KBM-7 (cell line): ENCODE measurements around the gene KRTAP10-10.
"Not testable (repeated sequence)": the region's sequence is repeated elsewhere in the genome, so short reads cannot be mapped to it uniquely, and the experiment has no call there.

ENCODE experiments used
- DNase-seq: peaks from one replicate; pipeline ENCODE4 v3.0.0-alpha.2; 2015
- in situ Hi-C: fragments of 300-500 bp; cut with MboI; formaldehyde crosslinking; loops from 2 replicates; pipeline ENCODE4 v1.14.3; 2020; ENCODE audit warnings: low sequenced_read_pairs, low pct_unique_long_range_greater_than_20kb, mixed read lengths

Gene KRTAP10-10

DNA sequence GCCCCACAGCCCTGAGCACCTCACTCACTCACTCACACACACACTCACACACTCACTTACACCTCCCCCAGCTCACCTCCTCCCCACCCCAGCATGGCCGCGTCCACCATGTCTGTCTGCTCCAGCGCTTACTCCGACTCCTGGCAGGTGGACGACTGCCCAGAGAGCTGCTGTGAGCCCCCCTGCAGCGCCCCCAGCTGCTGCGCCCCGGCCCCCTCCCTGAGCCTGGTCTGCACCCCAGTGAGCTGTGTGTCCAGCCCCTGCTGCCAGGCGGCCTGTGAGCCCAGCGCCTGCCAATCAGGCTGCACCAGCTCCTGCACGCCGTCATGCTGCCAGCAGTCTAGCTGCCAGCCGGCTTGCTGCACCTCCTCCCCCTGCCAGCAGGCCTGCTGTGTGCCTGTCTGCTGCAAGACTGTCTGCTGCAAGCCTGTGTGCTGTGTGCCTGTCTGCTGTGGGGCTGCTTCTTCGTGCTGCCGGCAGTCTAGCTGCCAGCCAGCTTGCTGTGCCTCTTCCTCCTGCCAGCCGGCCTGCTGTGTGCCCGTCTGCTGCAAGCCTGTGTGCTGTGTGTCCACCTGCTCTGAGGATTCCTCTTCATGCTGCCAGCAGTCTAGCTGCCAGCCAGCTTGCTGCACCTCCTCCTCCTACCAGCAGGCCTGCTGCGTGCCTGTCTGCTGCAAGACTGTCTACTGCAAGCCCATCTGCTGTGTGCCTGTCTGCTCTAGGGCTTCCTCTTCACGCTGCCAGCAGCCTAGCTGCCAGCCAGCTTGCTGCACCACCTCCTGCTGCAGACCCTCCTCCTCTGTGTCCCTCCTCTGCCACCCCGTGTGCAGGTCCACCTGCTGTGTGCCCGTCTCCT is 9.4 kb downstream of the KRTAP10-10 start, which contains the start of gene KRTAP10-11:
Gene KRTAP10-11, plus strand, starts transcription at position 49 of the 856 bp plus-strand sequence. Its CDS starts 45 bp downstream, at position 94.
- DNase-seq, in situ Hi-C loops: not testable (repeated sequence)

DNA sequence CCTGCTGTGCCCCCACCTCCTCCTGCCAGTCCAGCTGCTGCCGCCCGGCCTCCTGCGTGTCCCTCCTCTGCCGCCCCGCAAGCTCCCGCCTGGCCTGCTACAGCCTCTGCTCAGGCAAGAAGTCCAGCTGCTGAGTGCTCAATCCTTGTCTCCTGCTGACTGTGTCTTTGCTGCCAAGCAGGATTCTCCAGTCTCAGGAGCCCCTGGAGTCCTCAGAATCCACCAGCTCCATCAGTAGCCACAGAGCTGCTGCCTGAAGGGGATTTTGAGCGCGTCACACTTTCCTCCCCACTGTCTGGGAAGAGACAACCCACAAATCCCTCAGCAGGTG is 10.0 kb downstream of the KRTAP10-10 start:
- in situ Hi-C loops = no loop called here
- no peak for DNase-seq

DNA sequence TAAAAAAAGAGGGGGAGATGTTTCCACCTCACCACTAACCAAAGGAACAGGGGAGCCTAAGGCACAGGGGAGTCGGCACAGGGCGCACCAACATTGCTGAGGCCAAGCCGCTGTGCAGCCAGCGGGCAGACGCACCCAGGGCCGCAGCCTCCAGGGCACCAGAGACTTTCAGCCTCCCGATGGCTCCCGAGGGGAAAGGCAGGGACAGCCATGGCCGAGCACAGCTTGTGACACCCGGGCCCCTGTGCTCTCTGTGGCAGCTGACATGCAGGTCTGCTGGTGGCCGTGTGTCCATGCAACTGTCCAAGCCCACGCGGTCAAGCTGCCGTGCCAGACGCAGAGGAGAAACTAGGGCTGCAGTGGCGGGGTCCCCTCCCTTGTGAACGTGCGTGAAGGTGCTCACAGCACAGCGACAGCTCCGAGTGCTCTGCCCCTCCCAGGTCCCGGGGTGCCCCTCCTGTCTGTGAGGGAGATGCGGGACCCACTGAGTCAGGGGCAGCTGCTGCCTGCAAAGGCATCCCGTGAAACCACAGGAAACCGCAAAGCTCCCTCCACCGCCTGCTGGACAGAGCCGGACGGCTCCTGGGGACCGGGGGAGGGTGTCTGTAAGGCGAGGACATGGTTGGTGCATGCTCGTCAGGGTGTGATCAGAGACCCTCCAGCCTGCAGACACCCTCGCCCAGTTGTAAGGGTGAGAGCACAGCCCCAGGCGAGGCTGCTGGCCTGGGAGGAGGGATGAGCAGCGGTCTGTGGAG is 11.6 kb downstream of the KRTAP10-10 start:
- in situ Hi-C loops = no loop called here
- DNase-seq = no peak

DNA sequence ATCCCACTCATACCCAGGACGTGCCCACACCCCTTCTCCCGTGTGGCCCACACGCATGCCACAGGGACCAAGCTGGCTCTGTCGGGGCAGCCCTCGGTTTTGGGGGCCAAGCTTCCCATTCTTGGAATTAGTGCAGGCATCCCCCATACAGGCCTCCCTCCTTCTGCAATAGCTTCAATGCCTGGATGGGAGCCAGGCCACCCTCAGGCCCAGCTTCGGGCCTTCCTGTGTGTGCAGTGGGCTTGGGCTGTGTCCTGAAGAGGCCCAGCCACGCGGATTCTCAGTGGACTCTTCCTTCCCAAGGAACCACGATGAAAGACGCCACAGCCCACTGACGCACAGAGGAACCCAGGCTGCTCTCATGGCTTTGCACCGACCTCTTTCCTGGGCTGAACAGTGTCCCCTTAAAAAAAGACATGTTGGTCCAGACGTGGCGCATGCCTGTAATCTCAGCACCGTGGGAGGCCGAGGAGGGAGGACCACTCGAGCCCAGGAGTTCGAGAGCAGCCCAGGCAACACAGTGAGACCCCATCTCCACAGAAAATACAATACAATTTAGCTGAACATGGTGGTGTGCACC is 12.5 kb downstream of the KRTAP10-10 start:
- no peak for DNase-seq
- in situ Hi-C loops = no loop called here

DNA sequence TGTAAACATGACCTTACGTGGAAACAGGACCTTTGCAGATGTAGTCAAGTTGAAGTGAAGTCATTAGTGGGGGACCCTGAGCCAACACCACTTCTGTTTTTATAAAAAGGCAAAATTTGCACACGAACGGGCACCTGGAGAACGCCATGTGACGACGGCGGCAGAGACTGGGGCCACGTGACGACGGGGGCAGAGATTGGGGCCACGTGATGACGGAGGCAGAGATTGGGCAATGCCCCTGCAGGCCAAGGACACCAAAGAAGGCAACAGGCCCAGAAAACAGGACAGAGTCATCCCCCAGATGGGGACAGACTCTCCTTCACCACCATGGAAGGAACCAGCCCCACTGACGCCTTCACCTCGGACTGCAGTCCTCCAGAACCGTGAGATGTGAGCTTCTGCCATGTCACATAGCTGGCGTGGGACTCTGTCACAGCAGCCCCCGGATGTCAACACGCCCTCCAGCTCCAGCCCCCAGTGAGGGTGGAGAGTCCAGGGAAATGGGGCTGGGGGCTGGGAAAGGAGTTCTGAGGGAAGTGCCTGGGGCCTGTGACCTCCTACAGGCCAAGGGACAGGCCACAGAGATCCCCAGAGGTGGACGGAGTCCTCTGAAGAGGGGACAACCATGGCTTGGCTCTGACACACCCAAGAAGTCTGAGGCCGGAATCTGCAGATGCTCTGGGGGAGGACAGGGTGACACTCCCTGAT is 13.3 kb downstream of the KRTAP10-10 start:
- in situ Hi-C loops = no loop called here
- no peak for DNase-seq

DNA sequence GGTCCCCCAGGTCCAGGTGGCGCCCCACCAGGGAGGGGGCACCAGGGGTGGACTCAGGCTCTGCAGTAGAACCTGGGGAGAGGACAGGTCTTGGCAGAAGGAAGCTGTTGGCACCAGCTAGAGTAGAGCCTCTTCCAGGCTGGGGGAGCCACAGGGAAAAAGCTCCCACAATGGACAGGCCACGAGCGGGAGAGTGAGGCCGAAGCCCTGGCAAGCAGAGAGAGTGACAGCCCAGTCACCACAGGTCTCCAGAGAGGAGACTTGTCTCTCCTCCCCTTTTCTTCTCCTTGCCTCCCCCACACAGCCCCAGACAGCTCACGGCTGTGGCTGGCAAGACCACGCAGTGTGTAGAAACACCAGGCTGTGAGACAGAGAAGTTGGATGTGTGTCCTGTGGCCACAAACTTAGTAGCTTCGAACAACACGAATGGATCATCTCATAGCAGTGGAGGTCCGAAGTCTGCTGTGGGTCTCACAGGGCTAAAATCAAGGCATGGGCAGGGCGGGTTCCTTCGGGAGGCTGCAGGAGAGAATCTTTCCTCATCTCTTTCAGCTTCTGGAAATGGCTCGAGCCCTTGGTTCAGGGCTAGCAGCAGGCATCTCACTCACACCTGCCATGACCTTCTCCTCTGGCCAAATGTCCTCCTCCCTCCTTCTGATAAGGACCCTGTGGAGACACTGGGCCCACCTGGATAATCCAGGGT is 14.0 kb downstream of the KRTAP10-10 start:
- in situ Hi-C loops = no loop called here
- no peak for DNase-seq

DNA sequence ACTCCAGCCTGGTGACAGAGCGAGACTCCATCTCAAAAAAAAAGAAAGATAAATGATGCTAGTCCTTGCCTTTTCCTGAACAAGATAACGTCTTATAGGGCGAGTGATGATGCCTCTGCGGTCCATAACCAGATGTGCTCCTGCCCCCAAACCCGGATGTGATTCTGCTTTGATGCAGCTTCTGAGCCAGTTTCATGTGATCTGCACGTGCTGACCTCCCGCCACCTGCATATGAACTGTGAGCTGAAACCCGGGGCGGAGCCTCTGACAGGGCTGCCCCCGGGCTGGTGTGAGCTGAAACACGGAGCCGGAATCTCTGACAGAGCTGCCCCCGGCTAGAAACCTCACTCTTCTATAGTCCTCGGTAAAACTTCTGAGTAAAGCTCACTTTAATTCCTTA is 16.0 kb downstream of the KRTAP10-10 start:
- DNase-seq = no peak
- in situ Hi-C loops = no loop called here

DNA sequence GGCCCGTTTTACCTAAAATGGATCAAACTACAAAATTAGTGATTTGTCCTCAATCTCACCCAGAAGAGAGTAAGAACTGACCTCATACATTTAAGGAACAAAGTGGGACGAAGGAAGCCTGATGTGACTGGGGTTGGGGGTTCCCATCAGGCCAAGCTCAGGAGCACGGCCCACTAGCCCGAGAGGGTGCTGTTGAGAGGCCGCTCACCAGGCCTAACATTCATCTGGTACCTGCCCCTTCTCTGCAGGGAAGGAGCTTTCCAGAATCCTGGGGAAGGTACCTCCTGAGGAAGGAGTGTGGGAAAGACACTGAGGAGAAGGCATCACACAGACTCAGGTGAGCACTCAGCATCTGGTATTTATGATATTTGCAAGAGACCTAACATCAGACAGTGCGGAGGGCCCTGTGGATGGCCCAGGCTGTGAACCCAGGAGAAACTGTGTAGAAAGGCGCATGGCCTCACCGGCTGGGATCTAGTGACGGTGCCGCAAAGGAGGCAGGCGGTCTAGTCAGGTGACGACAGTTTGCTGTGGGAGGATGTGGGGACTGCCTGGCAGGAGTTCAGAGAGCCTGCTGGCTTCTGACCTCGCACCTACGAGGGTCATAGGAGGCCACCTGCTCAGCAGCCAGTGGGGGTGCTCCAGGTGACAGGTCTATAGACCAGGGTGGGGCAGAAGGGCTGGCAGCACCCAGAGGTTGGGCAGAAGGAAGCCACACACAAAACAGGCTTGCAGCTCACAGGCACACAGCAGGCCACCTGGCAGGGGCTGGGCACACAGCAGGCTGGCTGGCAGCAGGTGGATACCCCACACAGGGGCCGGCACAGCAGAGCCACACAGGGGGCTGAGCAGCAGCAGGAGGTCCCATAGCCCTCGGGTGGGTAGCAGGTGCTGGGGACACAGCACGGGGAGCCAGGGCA is 16.8 kb downstream of the KRTAP10-10 start:
- in situ Hi-C loops = no loop called here
- no peak for DNase-seq

DNA sequence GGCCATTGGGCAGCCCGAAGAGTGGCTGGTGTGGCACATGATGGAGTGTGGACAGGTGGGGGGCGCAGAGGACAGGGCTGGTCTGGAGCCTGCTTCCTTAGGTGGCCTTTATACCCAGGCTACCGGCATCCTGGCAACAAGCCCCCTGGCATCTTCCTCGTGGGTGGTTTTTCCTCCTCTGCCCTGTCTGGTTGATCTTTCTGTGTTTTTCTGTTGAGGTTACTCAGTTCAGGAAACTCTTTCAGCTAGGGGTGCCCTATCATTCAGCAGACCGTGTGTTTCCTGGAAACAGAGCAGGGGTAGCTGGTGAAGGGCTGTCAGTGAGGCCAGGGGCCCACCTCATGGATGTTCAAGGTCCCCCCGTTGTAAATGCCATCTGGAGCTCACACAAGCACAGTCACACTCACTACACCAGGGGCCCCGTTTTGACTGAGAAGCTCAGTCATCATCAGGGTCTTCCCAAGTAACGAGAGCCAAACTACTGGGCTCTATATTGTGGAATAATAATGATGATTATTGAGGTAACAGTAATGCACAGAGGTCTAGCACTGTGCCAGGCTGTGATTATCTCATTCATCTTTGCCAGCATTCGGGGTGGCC is 17.5 kb downstream of the KRTAP10-10 start, which contains the start of gene KRTAP12-4:
Gene KRTAP12-4, minus strand, starts transcription at position 84 of the 600 bp plus-strand sequence. Its CDS starts 45 bp downstream, at position 39.
- DNase-seq = no peak
- in situ Hi-C loops = no loop called here

DNA sequence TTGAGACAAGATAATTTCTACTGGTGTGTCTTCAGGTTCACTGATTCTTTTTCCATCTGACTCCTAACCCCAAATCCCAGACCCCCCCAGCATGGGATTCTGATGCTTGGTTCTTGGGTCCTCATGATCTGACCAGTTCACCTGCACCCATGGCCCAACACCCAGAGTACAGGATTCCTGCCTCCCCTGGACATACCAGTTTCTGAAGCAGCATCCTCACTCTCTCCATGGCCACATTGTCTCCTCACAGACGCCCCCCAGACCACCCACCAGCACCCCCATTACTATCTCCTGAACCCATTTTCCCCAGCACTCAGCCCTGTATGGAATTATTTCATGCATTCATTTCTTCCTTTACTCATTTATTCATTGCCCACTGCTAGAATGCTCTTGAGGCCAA is 19.7 kb downstream of the KRTAP10-10 start:
- DNase-seq = no peak
- in situ Hi-C loops = no loop called here

DNA sequence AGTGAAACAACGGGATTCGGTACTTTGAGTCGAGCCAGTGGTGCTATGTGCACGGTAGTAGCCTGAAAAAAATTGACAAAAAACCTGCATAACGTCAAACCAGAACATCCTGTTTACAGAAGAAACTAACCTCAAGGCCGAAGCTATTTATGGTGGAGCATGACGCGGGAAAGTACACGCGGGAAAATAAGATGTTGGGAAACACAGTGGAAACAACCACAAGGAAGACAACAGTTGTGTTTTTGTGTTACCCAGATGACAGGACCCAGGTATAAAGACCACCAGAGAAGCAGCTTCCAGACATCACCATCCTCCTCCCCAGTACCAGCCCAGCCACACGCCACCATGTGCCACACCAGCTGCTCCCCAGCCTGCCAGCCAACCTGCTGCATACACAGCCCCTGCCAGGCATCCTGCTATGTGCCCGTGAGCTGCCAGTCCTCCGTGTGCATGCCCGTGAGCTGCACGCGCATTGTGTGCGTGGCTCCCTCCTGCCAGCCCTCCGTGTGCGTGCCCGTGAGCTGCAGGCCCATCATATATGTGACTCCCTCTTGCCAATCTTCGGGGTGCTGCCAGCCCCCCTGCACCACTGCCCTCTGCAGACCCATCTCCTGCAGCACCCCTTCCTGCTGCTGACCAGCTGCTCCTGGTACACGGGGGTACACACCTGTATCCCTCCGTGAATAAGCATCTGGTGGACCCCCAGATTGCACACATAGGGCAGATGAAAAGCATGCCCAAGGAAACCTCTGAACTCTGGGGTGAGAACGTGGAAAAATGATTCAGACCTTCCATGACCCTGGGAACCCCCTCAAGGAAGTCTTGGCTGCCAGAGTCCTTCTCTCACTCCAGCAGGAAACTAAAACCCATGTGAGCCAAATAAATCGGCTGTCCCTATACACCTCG is 20.7 kb downstream of the KRTAP10-10 start, which contains the start of gene KRTAP12-3:
Gene KRTAP12-3, plus strand, starts transcription at position 298 of the 906 bp plus-strand sequence. Its CDS starts 48 bp downstream, at position 346.
- in situ Hi-C loops = no loop called here
- no peak for DNase-seq

DNA sequence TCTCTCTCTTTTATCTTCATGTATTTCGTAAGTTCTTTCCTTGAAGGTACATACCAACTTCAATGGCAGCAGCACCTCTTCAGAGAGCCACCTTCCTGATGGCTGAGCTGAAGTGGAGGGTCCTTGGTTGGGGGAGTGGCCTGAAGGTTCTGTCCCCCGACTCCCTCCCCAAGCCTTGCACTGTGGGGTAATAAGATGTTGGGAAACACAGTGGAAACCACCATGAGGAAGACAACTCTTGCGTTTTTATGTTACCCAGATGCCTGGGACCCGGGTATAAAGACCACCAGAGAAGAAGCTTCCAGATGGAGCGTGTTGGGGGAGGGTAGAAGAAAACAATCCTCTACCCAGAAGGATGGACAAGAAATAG is 21.4 kb downstream of the KRTAP10-10 start:
- DNase-seq = no peak
- in situ Hi-C loops = no loop called here

DNA sequence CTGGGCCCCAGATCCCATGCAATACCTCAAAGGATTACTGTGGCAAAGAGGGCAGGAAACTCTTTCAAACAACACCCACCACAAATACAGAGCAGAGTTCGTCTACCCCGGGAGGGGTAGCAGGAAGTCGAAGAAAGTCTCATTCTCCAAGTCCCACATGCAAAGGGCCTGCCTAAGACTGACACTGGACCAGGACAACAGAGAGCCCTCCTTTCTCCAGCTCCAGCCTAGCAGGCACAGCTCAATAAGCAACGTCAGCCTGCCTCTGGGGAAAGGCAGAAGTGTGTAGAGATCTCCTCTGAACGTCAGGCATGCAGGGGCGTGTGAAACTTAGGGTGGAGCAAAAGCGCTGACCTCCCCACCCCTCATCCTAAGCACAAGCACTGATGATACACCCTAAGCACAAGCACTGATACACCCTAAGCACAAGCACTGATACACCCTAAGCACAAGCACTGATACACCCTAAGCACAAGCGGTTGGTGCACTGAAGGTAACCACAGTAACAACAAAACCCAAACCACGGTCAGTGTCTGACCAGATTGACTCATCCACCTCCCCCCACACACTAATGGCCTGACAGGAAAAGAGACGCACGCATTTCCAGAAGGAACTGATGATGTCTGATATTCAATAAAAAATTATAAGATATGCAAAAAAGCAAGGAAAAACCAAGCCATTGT is 21.9 kb downstream of the KRTAP10-10 start:
- DNase-seq = no peak
- in situ Hi-C loops = no loop called here

DNA sequence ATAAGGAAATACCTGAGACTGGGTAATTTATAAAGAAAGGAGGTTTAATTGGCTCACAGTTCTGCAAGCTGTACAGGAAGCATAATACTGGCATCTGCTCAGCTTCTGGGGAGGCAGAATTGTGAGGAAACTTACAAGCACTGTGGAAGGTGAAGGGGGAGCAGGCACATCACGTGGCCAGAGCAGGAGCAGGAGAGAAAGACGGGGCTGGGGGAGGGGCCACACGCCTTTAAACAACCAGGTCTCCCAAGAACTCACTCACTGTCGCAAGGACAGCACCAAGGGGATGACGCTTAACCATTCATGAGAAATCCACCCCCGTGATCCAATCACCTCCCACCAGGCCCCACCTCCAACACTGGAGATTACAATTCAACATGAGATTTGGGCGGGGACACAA is 24.4 kb downstream of the KRTAP10-10 start:
- in situ Hi-C loops, DNase-seq: not testable (repeated sequence)

DNA sequence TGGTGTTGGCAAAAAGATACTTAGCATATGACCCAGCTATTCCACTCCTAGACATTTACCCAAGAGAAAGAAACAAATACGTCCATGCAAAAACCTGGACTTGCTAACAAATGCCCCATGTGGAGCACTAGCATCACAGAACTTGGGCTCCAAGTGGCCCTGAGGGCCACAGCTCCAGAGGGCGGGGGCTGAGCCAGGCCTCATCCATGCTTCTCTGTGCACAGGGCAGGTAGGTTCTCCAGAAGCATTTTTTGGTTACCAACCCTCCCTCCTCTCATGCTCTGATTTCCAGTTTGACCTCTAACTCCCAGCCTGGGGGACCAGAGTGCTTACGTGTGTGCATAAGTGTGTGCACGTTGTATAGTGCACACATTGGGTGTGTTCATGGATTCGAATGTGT is 27.5 kb downstream of the KRTAP10-10 start:
- in situ Hi-C loops = no loop called here
- no peak for DNase-seq
